NCI-H1417 (cell line): ENCODE data around the gene TAF4.

ENCODE experiments used
- DNase-seq, 3 experiments: peaks; one replicate each; lab custom pipeline; 2025; lab: John Stamatoyannopoulos, UW

The TAF4 gene

GRCh38 chr20:62019881-62020492, 45.7 kb downstream of the TAF4 start:
- no peak for DNase-seq

GRCh38 chr20:62019144-62019805, 46.4 kb downstream of the TAF4 start:
- DNase-seq: no peak

- DNase-seq: no peak
Measured at GRCh38 chr20:62018437-62019143, 47.1 kb downstream of the TAF4 start.

- DNase-seq: no peak
Measured at GRCh38 chr20:62015540-62016288, 50.0 kb downstream of the TAF4 start.

GRCh38 chr20:62014889-62015537, 50.7 kb downstream of the TAF4 start:
- no peak for DNase-seq

GRCh38 chr20:62014488-62014775, 51.2 kb downstream of the TAF4 start:
- no peak for DNase-seq

- peak in 1 of 3 experiments; percentile 10 for DNase-seq
Measured at GRCh38 chr20:62012631-62013030, 53.0 kb downstream of the TAF4 start.

GRCh38 chr20:62011938-62012534, 53.6 kb downstream of the TAF4 start:
- no peak for DNase-seq

- no peak for DNase-seq
Measured at GRCh38 chr20:62011403-62011790, 54.3 kb downstream of the TAF4 start.

GRCh38 chr20:62010551-62011402, 54.9 kb downstream of the TAF4 start:
- peak; percentile 18 to 68 (median 33) for DNase-seq

- DNase-seq: no peak
Measured at GRCh38 chr20:62009869-62010445, 55.7 kb downstream of the TAF4 start.

- no peak for DNase-seq
Measured at GRCh38 chr20:62009322-62009721, 56.4 kb downstream of the TAF4 start.

- no peak for DNase-seq
Measured at GRCh38 chr20:62008643-62009183, 57.0 kb downstream of the TAF4 start.

GRCh38 chr20:62007127-62007647, 58.5 kb downstream of the TAF4 start:
- no peak for DNase-seq

- DNase-seq: no peak
Measured at GRCh38 chr20:62006482-62006881, 59.2 kb downstream of the TAF4 start.

- no peak for DNase-seq
Measured at GRCh38 chr20:62004614-62005013, 61.1 kb downstream of the TAF4 start.

- DNase-seq: no peak
Measured at GRCh38 chr20:62003567-62004405, 61.9 kb downstream of the TAF4 start.

GRCh38 chr20:62002882-62003480, 62.7 kb downstream of the TAF4 start:
- DNase-seq: no peak
